B cell (primary cell): ENCODE results near the gene WNT3A. TPM values are rescaled to one million over a fixed set of nuclear protein-coding genes. Genes with fewer than 3 reads are reported as not detected.

Experiments used
- ATAC-seq: fragments of 200-7000 bp; cut with Tn5 transposase; one replicate; pipeline ENCODE4 v1.10.0; 2021; ENCODE audit warnings: low read depth, mild to moderate bottlenecking, moderate number of reproducible peaks, moderate library complexity
- CTCF ChIA-PET: fragments of 350-600 bp; sonication (Branson Sonifier 250); formaldehyde crosslinking; loops from one replicate; lab custom pipeline; 2021; ENCODE audit warnings: antibody characterized with exemption, inconsistent platforms; lab: Charles Lee
- POLR2A ChIA-PET: fragments of 350-600 bp; sonication (Branson Sonifier 250); formaldehyde crosslinking; loops from one replicate; lab custom pipeline; 2021; ENCODE audit warnings: antibody characterized with exemption; lab: Charles Lee
- DNase-seq: peaks from one replicate; pipeline ENCODE4 v3.0.0; 2013
- H2AFZ ChIP-seq: 2 replicates; pipeline ENCODE4 v1.6.1; 2012; ENCODE audit warnings: mild to moderate bottlenecking, low read depth, low read length; ENCODE audit not compliant: insufficient read depth, poor library complexity, severe bottlenecking
- H3K27ac ChIP-seq, 2 donors: 1 replicate in 1 of 2; 2 replicates in 1 of 2; pipeline ENCODE4 v1.5.1; 2012 to 2013; ENCODE audit warnings: low read length in 2 of 2, mild to moderate bottlenecking in 2 of 2, moderate library complexity in 1 of 2
- H3K27me3 ChIP-seq, 4 experiments: fragments of 200-600 bp in 1 of 4; sonication (generic) in 1 of 4; replicated peaks in 1 of 4; 1 replicate in 2 of 4; 2 replicates in 2 of 4; pipeline versions ENCODE4 v1.6.1 to v1.7.0; 2013 to 2016; ENCODE audit warnings: low read length in 3 of 4, mild to moderate bottlenecking in 2 of 4, mixed read lengths in 1 of 4, moderate library complexity in 1 of 4; ENCODE audit not compliant: insufficient read depth in 4 of 4, control insufficient read depth in 3 of 4; ENCODE audit errors: control extremely low read depth in 1 of 4
- H3K36me3 ChIP-seq, 2 experiments: replicated peaks in 1 of 2; 1 replicate in 1 of 2; 2 replicates in 1 of 2; pipeline versions ENCODE4 v1.6.1 to v1.7.1; 2013; ENCODE audit warnings: low read length in 1 of 2; ENCODE audit not compliant: insufficient read depth in 2 of 2, control insufficient read depth in 1 of 2; ENCODE audit errors: control extremely low read depth in 1 of 2, extremely low read depth in 1 of 2
- H3K4me1 ChIP-seq, 2 donors: fragments of 200-600 bp in 1 of 2; sonication (generic) in 1 of 2; 1 replicate in 1 of 2; 2 replicates in 1 of 2; pipeline versions ENCODE4 v1.5.1 to v1.6.1; 2013 to 2017; ENCODE audit warnings: low read length in 2 of 2; ENCODE audit not compliant: control insufficient read depth in 2 of 2, insufficient read depth in 2 of 2
- H3K4me2 ChIP-seq: replicated peaks from 2 replicates; pipeline ENCODE3; 2012; ENCODE audit warnings: mild to moderate bottlenecking, low read depth, low read length; ENCODE audit not compliant: poor library complexity, severe bottlenecking
- H3K4me3 ChIP-seq, 5 experiments: fragments of 200-600 bp in 1 of 5; sonication (generic) in 1 of 5; 1 replicate in 3 of 5; 2 replicates in 2 of 5; pipeline versions ENCODE4 v1.5.1 to v1.7.0; 2011 to 2016; ENCODE audit warnings: low read length in 4 of 5, mild to moderate bottlenecking in 4 of 5, low read depth in 2 of 5, control low read depth in 1 of 5, moderate library complexity in 1 of 5; ENCODE audit not compliant: insufficient read depth in 1 of 5; ENCODE audit errors: control extremely low read depth in 1 of 5, extremely low read depth in 1 of 5
- H3K79me2 ChIP-seq: fragments of 200-600 bp; sonication (generic); one replicate; pipeline ENCODE4 v1.6.0; 2016; ENCODE audit warnings: low read length; ENCODE audit not compliant: control insufficient read depth, insufficient read depth
- H3K9ac ChIP-seq: fragments of 200-600 bp; sonication (generic); 2 replicates; pipeline ENCODE4 v1.6.1; 2017; ENCODE audit warnings: mild to moderate bottlenecking, low read length, moderate library complexity
- H3K9me3 ChIP-seq, 3 donors: one replicate each; pipeline versions ENCODE4 v1.6.1 to v1.7.1; 2013; ENCODE audit warnings: low read length in 2 of 3; ENCODE audit not compliant: control insufficient read depth in 2 of 3, insufficient read depth in 1 of 3; ENCODE audit errors: control extremely low read depth in 1 of 3
- H4K20me1 ChIP-seq: 2 replicates; pipeline ENCODE4 v1.6.0; 2012; ENCODE audit warnings: mild to moderate bottlenecking, low read length; ENCODE audit not compliant: insufficient read depth, control insufficient read depth, poor library complexity, severe bottlenecking
- H3K27ac Mint-ChIP-seq: one replicate; pipeline ENCODE4 v1.8.0; 2021; ENCODE audit warnings: mixed read lengths
- H3K27me3 Mint-ChIP-seq: one replicate; pipeline ENCODE4 v1.8.0; 2021; ENCODE audit warnings: mixed read lengths
- H3K4me1 Mint-ChIP-seq: one replicate; pipeline ENCODE4 v1.8.0; 2021; ENCODE audit warnings: mixed read lengths
- H3K4me3 Mint-ChIP-seq: one replicate; pipeline ENCODE4 v1.8.0; 2021; ENCODE audit warnings: mixed read lengths
- H3K9me3 Mint-ChIP-seq: one replicate; pipeline ENCODE4 v1.8.0; 2022; ENCODE audit warnings: mixed read lengths; ENCODE audit not compliant: insufficient read depth
- EZH2 ChIP-seq: IDR thresholded peaks from 2 replicates; pipeline ENCODE4 v1.6.1; 2012; ENCODE audit warnings: borderline replicate concordance, low read depth, mild to moderate bottlenecking, moderate library complexity, low read length; ENCODE audit not compliant: insufficient read depth, poor library complexity, severe bottlenecking
- WGBS: methylation state at CpG from one replicate; pipeline ENCODE4 v1.1.5; 2013; ENCODE audit warnings: missing lambda C conversion rate; ENCODE audit not compliant: insufficient coverage; 5-methylcytosine and 5-hydroxymethylcytosine counted together
- intact Hi-C: fragments of 100-400 bp; cut with micrococcal nuclease; formaldehyde crosslinking; loops from one replicate; pipeline ENCODE4 v1.10.0; 2022
- polyA plus RNA-seq: library from polyadenylated mRNA; depleted of rRNA; stranded (reverse); fragments of >200 nt; gene quantifications from 2 replicates; pipeline ENCODE4 v1.2.3, GENCODE V29; 2012
- total RNA-seq, 2 donors: library from RNA; stranded (reverse); fragments of 120-200 nt in 1 of 2; gene quantifications; 1 replicate in 1 of 2; 2 replicates in 1 of 2; pipeline versions ENCODE4 v1.2.3 to v1.2.4, GENCODE V29; 2013 to 2022
- TF ChIP-seq, protein P1 (sequence below): fragments of 200-600 bp; IDR thresholded peaks from one replicate; pipeline ENCODE4 v1.8.0; 2022; ENCODE audit warnings: antibody characterized with exemption, mild to moderate bottlenecking

Gene WNT3A
- total and polyA plus RNA-seq, 2 donors (not counting 1 experiment from before 2014, with no cell fraction given), result 0.03 TPM; not detected in 1

DNA sequence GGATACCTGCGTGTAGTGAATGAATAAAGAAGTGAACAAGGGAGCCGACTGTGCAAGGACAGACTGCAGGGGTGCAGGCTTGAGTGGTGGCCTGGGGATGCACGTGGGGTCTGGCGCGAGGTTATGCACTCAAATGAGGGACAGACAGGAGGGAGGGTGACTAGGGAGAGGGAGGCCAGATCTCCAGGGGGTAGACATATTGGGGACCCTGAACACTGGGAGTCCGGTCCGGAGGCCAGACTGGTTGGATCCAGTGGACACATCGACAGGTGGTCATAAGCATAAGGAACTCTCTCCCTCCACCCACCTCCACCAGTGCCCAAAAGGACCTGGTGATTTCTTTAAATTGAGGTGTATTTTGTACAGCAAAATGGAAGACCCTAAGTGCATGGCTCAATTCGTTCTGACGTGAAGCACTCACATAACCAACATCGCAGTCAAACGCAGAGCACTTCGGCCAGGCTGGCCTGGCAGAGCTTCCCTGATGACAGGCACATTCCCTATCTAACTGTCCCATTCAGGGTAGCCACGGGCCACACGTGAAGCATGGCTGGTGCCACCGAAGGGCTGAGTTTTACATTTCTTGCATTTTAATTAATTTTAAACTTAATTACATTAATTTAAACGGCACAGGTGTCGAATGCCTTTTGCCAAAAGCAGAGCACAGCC is 14.0 kb downstream of the WNT3A start:
- POLR2A ChIA-PET, result no interaction called here
- Histone ChIP-seq H3K9me3 (no peaks in the 10 kb centered on the region), H3K27me3 (no peaks in the 10 kb centered on the region), H2AFZ (no peak overlapping the region), H3K9ac (no peak overlapping the region), H4K20me1 (no peaks in the 10 kb centered on the region), H3K4me1 (no peaks in the 10 kb centered on the region), H3K4me3 (no peak overlapping the region), H3K27ac (no peak overlapping the region), H3K79me2 (no peaks in the 10 kb centered on the region), H3K36me3 (no peaks in the 10 kb centered on the region), H3K4me2 (no peak overlapping the region)
- Mint-ChIP-seq H3K27ac (no peak overlapping the region), H3K27me3 (no peaks in the 10 kb centered on the region), H3K4me3 (no peak overlapping the region), H3K9me3 (no peaks in the 10 kb centered on the region), H3K4me1 (no peaks in the 10 kb centered on the region)
- DNase-seq (no peak), ATAC-seq (no peak)
- no peak for TF ChIP-seq EZH2
- TF ChIP-seq, protein P1, sequence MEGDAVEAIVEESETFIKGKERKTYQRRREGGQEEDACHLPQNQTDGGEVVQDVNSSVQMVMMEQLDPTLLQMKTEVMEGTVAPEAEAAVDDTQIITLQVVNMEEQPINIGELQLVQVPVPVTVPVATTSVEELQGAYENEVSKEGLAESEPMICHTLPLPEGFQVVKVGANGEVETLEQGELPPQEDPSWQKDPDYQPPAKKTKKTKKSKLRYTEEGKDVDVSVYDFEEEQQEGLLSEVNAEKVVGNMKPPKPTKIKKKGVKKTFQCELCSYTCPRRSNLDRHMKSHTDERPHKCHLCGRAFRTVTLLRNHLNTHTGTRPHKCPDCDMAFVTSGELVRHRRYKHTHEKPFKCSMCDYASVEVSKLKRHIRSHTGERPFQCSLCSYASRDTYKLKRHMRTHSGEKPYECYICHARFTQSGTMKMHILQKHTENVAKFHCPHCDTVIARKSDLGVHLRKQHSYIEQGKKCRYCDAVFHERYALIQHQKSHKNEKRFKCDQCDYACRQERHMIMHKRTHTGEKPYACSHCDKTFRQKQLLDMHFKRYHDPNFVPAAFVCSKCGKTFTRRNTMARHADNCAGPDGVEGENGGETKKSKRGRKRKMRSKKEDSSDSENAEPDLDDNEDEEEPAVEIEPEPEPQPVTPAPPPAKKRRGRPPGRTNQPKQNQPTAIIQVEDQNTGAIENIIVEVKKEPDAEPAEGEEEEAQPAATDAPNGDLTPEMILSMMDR, result no peak
- CTCF ChIA-PET, result no interaction called here
- intact Hi-C loops, result no loop called here
- WGBS, result 93% methylated on average over 14 of the region's 18 CpGs

DNA sequence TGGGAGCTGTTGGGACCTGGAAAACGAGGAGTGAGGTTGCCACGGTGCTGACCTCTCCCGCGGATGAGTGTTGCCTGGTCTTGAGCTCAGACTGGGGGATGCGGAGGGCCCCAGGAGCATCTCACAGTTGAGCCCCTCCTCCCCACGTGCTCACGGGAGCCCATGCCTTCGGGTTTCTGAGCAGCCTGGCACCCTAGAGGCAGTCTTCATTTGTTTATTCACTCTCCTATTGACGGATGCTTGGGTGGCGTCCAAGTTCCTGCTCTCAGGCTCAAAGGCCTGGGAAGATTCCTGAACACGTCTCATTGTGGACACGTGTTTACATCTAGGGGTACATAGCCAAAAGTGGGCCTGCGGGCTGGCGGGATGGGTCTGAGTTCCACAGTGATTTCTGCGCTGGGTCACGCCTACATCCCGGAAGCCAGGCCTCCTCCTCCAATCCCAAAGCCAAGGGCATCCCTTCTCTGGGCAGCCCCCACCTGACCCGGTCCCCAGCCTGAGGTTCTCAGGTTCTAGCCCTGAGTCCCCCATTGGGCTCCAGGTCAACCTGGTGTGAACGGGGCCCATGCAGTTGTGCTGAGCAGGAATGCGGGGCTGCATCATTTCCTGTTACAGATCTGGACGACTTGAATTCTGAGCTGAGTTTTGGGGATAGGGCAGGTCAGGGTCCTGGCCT is 14.7 kb downstream of the WNT3A start:
- Histone ChIP-seq H3K4me3 (no peak overlapping the region), H3K9me3 (no peaks in the 10 kb centered on the region), H2AFZ (no peak overlapping the region), H3K27me3 (no peaks in the 10 kb centered on the region), H3K9ac (no peak overlapping the region), H3K4me1 (no peaks in the 10 kb centered on the region), H3K4me2 (no peak overlapping the region), H3K27ac (no peak overlapping the region), H4K20me1 (no peaks in the 10 kb centered on the region), H3K79me2 (no peaks in the 10 kb centered on the region), H3K36me3 (no peaks in the 10 kb centered on the region)
- POLR2A ChIA-PET, result no interaction called here
- no peaks in the 10 kb centered on the region for H3K4me1 Mint-ChIP-seq
- TF ChIP-seq EZH2, result no peak
- TF ChIP-seq, protein P1, result no peak
- DNase-seq (no peak), ATAC-seq (no peak)
- 83% methylated on average over 20 of the region's 21 CpGs for WGBS
- H3K27ac Mint-ChIP-seq, result no peak overlapping the region
- intact Hi-C loops, result no loop called here
- H3K9me3 Mint-ChIP-seq, result no peaks in the 10 kb centered on the region
- no peaks in the 10 kb centered on the region for H3K27me3 Mint-ChIP-seq
- no peak overlapping the region for H3K4me3 Mint-ChIP-seq
- CTCF ChIA-PET, result no interaction called here
